Activated CD8-positive, alpha-beta T cell treated with anti-CD3 and anti-CD28 coated beads for 36 hours (primary cell): ENCODE results near the gene HBA2. TPM values are rescaled to one million over a fixed set of nuclear protein-coding genes. Genes with fewer than 3 reads are reported as not detected.

Experiments used
- ATAC-seq: fragments of 200-7000 bp; cut with Tn5 transposase; one replicate; pipeline ENCODE4 v1.10.0; 2021; ENCODE audit warnings: mild to moderate bottlenecking, moderate library complexity
- CTCF ChIA-PET: fragments of 350-600 bp; sonication (Branson Sonifier 250); formaldehyde crosslinking; loops from one replicate; lab custom pipeline; 2021; ENCODE audit warnings: antibody characterized with exemption; lab: Charles Lee
- POLR2A ChIA-PET: fragments of 350-600 bp; sonication (Branson Sonifier 250); formaldehyde crosslinking; loops from one replicate; lab custom pipeline; 2021; ENCODE audit warnings: antibody characterized with exemption; lab: Charles Lee
- DNase-seq: peaks from one replicate; pipeline ENCODE4 v3.0.0-alpha.2; 2020
- H3K27ac Mint-ChIP-seq: one replicate; pipeline ENCODE4 v1.8.0; 2021; ENCODE audit warnings: mild to moderate bottlenecking, mixed read lengths
- H3K27me3 Mint-ChIP-seq: one replicate; pipeline ENCODE4 v1.8.0; 2021; ENCODE audit warnings: mixed read lengths
- H3K36me3 Mint-ChIP-seq: one replicate; pipeline ENCODE4 v1.8.0; 2021; ENCODE audit warnings: low read depth, mixed read lengths
- H3K4me1 Mint-ChIP-seq: one replicate; pipeline ENCODE4 v1.8.0; 2021; ENCODE audit warnings: low read depth, mixed read lengths
- H3K4me3 Mint-ChIP-seq: one replicate; pipeline ENCODE4 v1.8.0; 2021; ENCODE audit warnings: mild to moderate bottlenecking, moderate library complexity, mixed read lengths
- H3K9me3 Mint-ChIP-seq: one replicate; pipeline ENCODE4 v1.8.0; 2021; ENCODE audit warnings: mixed read lengths
- CTCF ChIP-seq: fragments of 200-600 bp; IDR thresholded peaks from one replicate; pipeline ENCODE4 v1.8.0; 2022; ENCODE audit warnings: antibody characterized with exemption, mild to moderate bottlenecking
- intact Hi-C: fragments of 100-400 bp; cut with micrococcal nuclease; formaldehyde crosslinking; loops from one replicate; pipeline ENCODE4 v1.10.0; 2022
- total RNA-seq, 2 experiments: library from RNA; stranded (reverse); gene quantifications; one replicate each; pipeline ENCODE4 v1.2.3, GENCODE V29; 2021

The HBA2 gene
- total RNA-seq, 2 experiments from 2014 or later: not detected

DNA sequence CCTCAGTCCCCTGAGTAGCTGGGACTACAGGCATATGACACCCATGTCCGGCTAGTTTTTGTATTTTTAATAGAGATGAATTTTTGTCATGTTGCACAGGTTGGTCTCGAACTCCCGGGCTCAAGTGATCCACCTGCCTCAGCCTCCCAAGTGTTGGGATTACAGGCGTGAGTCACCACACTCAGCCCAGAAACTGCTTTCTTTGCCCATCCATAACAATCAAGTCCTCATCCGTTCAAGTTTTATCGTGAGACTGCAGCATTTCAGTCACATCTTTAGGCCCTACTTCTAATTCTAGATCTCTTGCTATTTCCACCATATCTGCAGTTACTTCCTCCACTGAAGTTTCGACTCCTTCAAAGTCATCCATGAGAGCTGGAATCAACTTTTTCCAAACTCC lies 40.6 kb upstream of the HBA2 start:
- ChIA-PET POLR2A (no interaction called here), CTCF (interaction anchor here (0.9 to 5.9 kb wide), 3 partner anchors 14 to 230 kb away, joined by 3 to 27 read pairs (median 17); no protein-coding TSS in a partner anchor)
- Mint-ChIP-seq H3K36me3 (peaks cover 11% of the 10 kb centered on the region), H3K27me3 (no peaks in the 10 kb centered on the region), H3K4me3 (no peak overlapping the region), H3K4me1 (peaks cover 50% of the 10 kb centered on the region), H3K9me3 (no peaks in the 10 kb centered on the region), H3K27ac (no peak overlapping the region)
- ATAC-seq (no peak), DNase-seq (no peak)
- TF ChIP-seq CTCF: no peak
- intact Hi-C loops: no loop called here

- ChIA-PET POLR2A (interaction anchor here (0.6 kb wide), 1 partner anchor 16 kb away, joined by 3 read pairs; no protein-coding TSS in a partner anchor), CTCF (interaction anchor here (2.0 to 5.9 kb wide), 4 partner anchors 16 to 47 kb away, joined by 8 to 27 read pairs (median 16); no protein-coding TSS in a partner anchor)
- no peak overlapping the region for H3K4me3 Mint-ChIP-seq
- TF ChIP-seq CTCF: no peak
- H3K27ac Mint-ChIP-seq: no peak overlapping the region
- no peaks in the 10 kb centered on the region for H3K9me3 Mint-ChIP-seq
- H3K27me3 Mint-ChIP-seq: no peaks in the 10 kb centered on the region
- ATAC-seq (no peak), DNase-seq (no peak)
- H3K36me3 Mint-ChIP-seq: peaks cover 15% of the 10 kb centered on the region
- intact Hi-C loops: no loop called here
- H3K4me1 Mint-ChIP-seq: peaks cover 52% of the 10 kb centered on the region
Observed at GRCh38 chr16:133716-134115, 39.0 kb upstream of the HBA2 start.

GRCh38 chr16:138049-138417 lies 34.6 kb upstream of the HBA2 start:
- Mint-ChIP-seq H3K4me1 (peaks cover 27% of the 10 kb centered on the region), H3K36me3 (peaks cover 12% of the 10 kb centered on the region), H3K27me3 (peaks cover 1% of the 10 kb centered on the region), H3K9me3 (no peaks in the 10 kb centered on the region), H3K4me3 (peak overlapping the region; percentile 85), H3K27ac (peak overlapping the region; percentile 84)
- intact Hi-C loops: no loop called here
- ATAC-seq: peak; percentile 23
- POLR2A ChIA-PET: interaction anchor here (0.7 to 0.9 kb wide), 3 partner anchors 13 to 84 kb away, joined by 3 read pairs; partner anchors contain the start of gene SNRNP25
- CTCF ChIA-PET: interaction anchor here (0.6 to 1.6 kb wide), 4 partner anchors 31 to 211 kb away, joined by 3 to 4 read pairs (median 4); no protein-coding TSS in a partner anchor
- TF ChIP-seq CTCF: no peak
- DNase-seq: peak; percentile 37

DNA sequence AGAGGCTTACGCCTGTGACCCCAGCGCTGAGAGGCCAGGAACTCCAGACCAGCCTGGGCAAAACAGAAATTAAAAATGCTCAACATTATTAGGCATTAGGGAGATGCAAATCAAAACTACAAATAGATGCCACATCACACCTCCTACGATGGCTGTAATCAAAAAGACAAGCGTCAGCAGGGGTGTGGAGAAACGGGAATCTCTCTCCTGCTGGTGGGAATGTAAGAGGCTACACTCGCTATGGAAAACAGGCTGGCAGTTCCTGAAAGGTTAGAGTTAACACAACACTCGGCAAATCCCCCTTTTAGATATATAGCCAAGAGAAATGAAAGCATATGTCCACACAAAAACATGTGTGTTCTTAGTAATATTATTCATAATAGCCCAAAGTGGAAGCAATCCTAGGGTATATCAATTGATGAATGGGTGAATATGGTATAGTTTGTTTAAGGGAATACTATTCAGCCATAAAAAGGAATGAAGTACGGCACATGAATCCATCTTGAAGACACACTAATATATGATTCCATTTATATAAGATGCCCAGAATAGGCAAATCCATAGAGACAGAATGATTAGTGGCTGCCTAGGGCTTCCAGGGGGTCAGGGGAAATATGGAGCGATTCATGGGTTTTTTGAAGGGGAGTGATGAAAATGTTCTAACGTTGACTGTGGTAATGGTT lies 32.4 kb upstream of the HBA2 start:
- H3K4me3 Mint-ChIP-seq: peak overlapping the region; percentile 97
- H3K27me3 Mint-ChIP-seq: peaks cover 1% of the 10 kb centered on the region
- ATAC-seq: no peak
- ChIA-PET POLR2A (no interaction called here), CTCF (interaction anchor here (0.7 to 1.4 kb wide), 2 partner anchors 33 to 75 kb away, joined by 3 to 4 read pairs; no protein-coding TSS in a partner anchor)
- peaks cover 12% of the 10 kb centered on the region for H3K4me1 Mint-ChIP-seq
- H3K27ac Mint-ChIP-seq: no peak overlapping the region
- intact Hi-C loops: no loop called here
- no peaks in the 10 kb centered on the region for H3K9me3 Mint-ChIP-seq
- no peak for DNase-seq
- TF ChIP-seq CTCF: no peak
- peaks cover 11% of the 10 kb centered on the region for H3K36me3 Mint-ChIP-seq

DNA sequence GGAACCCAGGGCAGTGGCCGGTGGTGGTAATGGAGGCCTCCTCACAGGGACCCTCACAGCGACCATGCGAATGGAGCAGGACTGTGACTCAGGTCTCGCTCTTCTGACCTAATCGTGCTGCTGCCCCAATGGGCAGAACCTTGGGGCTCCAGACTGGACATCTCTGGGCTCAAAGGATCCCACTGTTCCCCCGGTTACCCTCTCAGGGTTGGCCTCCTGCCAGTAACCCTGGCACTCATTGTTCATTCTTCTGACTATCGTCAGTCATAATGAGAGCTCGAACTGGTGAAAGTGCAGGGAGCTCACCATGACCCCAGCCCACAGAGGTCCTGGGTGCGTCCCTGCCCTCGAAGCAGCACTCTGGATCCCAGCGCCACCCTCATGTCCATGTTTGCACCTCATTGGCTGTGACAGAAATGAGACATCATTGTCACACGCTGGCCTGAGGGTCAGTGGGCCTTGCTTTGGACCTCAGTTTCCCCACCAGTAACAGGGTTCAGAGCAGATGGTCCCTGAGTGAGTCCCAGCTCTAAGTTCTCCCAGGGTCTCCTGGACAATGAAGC lies 30.2 kb upstream of the HBA2 start:
- CTCF ChIA-PET: interaction anchor here (2.0 kb wide), 1 partner anchor 77 kb away, joined by 4 read pairs; no protein-coding TSS in a partner anchor
- ATAC-seq (no peak), DNase-seq (no peak)
- peaks cover 5% of the 10 kb centered on the region for H3K36me3 Mint-ChIP-seq
- no peaks in the 10 kb centered on the region for H3K4me1 Mint-ChIP-seq
- no peak for TF ChIP-seq CTCF
- POLR2A ChIA-PET: interaction anchor here (1.1 to 1.4 kb wide), 2 partner anchors 20 to 28 kb away, joined by 3 to 4 read pairs; no protein-coding TSS in a partner anchor
- H3K27me3 Mint-ChIP-seq: peaks cover 3% of the 10 kb centered on the region
- intact Hi-C loops: no loop called here
- H3K9me3 Mint-ChIP-seq: no peaks in the 10 kb centered on the region
- H3K4me3 Mint-ChIP-seq: no peak overlapping the region
- no peak overlapping the region for H3K27ac Mint-ChIP-seq
